Vagina (tissue), 2 donors: Measurements from ENCODE around the gene RILPL1. TPM values are rescaled to one million over a fixed set of nuclear protein-coding genes. Genes with fewer than 3 reads are reported as not detected.
"Not testable (repeated sequence)": the region's sequence is repeated elsewhere in the genome, so short reads cannot be mapped to it uniquely, and the experiment has no call there.

ENCODE experiments used
- DNase-seq, 2 donors: peaks; one replicate each; pipeline ENCODE4 v3.0.0-alpha.2; 2017; ENCODE audit errors: extremely low spot score in 2 of 2
- H3K27ac ChIP-seq: fragments of 200-600 bp; sonication (generic); one replicate; pipeline ENCODE4 v1.5.1; 2019
- H3K27me3 ChIP-seq: fragments of 200-600 bp; sonication (generic); one replicate; pipeline ENCODE4 v1.5.1; 2019
- H3K36me3 ChIP-seq, 2 donors: fragments of 200-600 bp; sonication (generic); one replicate each; pipeline ENCODE4 v1.5.1; 2017 to 2019
- H3K4me1 ChIP-seq: fragments of 200-600 bp; sonication (generic); one replicate; pipeline ENCODE4 v1.5.1; 2019
- H3K4me3 ChIP-seq, 2 donors: fragments of 200-600 bp; sonication (generic); 1 replicate in 1 of 2; 2 replicates in 1 of 2; pipeline ENCODE4 v1.5.1; 2016 to 2019
- H3K9me3 ChIP-seq: fragments of 200-600 bp; sonication (generic); one replicate; pipeline ENCODE4 v1.5.1; 2019
- CTCF ChIP-seq, 3 experiments: fragments of 450-650 bp in 2 of 3; fragments of 200-600 bp in 1 of 3; sonication (generic) in 1 of 3; IDR thresholded peaks; one replicate each; pipeline ENCODE4 v1.5.1; 2017 to 2019; ENCODE audit warnings: antibody characterized with exemption in 3 of 3, mild to moderate bottlenecking in 2 of 3, moderate library complexity in 2 of 3
- POLR2A ChIP-seq, 2 donors: fragments of 450-650 bp; IDR thresholded peaks; one replicate each; pipeline ENCODE4 v1.6.1; 2017; ENCODE audit warnings: antibody characterized with exemption in 2 of 2, mild to moderate bottlenecking in 2 of 2, moderate library complexity in 2 of 2
- POLR2AphosphoS5 ChIP-seq, 2 donors: sonication (generic); formaldehyde crosslinking; IDR thresholded peaks; one replicate each; pipeline ENCODE4 v1.9.0; 2017; ENCODE audit warnings: antibody characterized with exemption in 2 of 2, mild to moderate bottlenecking in 2 of 2, low read depth in 1 of 2; ENCODE audit not compliant: insufficient read depth in 1 of 2
- intact Hi-C: fragments of 100-400 bp; cut with DNase I; formaldehyde crosslinking; loops from one replicate; pipeline ENCODE4 v1.15.1; 2023
- total RNA-seq: library from RNA; depleted of rRNA; stranded (reverse); fragments of >200 nt; gene quantifications from one replicate; pipeline ENCODE4 v1.2.3, GENCODE V29; 2016

The RILPL1 gene
- total RNA-seq, 1 donor from 2014 or later, result 29.7 TPM

GRCh38 chr12:123441523-123442164 is 91.9 kb downstream of the RILPL1 start:
- H3K27ac ChIP-seq, result no peak overlapping the region
- no peaks in the 10 kb centered on the region for H3K9me3 ChIP-seq
- no peak for DNase-seq
- no peaks in the 10 kb centered on the region for H3K27me3 ChIP-seq
- H3K36me3 ChIP-seq, result no peaks in the 10 kb centered on the region
- intact Hi-C loops, result no loop called here
- H3K4me1 ChIP-seq, result peaks cover 17% of the 10 kb centered on the region
- TF ChIP-seq CTCF (IDR thresholded peaks at IDR 0.05) (no peak), POLR2A (IDR thresholded peaks at IDR 0.05) (no peak), POLR2AphosphoS5 (IDR thresholded peaks at IDR 0.05; ENCODE audit: insufficient read depth in 1 of 2, low read depth in 1 of 2) (no peak)
- no peak overlapping the region for H3K4me3 ChIP-seq

- Histone ChIP-seq H3K4me3 (peak within 1 kb of the TSS; percentile 61 to 90), H3K27me3 (no peaks in the 10 kb centered on the region), H3K4me1 (peaks cover 42% of the 10 kb centered on the region), H3K9me3 (no peaks in the 10 kb centered on the region), H3K36me3 (no peaks in the 10 kb centered on the region), H3K27ac (peak within 1 kb of the TSS; percentile 81)
- DNase-seq, result peak in 1 of 2 donors; percentile 93
- intact Hi-C loops, result no loop called here
- TF ChIP-seq POLR2AphosphoS5 (IDR thresholded peaks at IDR 0.05; ENCODE audit: insufficient read depth in 1 of 2, low read depth in 1 of 2) (peak; percentile 56 to 96), POLR2A (IDR thresholded peaks at IDR 0.05) (peak in 1 of 2 donors; percentile 61), CTCF (IDR thresholded peaks at IDR 0.05) (peak in 1 of 3 experiments; percentile 7)
Observed at GRCh38 chr12:123436017-123436964, 97.2 kb downstream of the RILPL1 start, which contains the start of gene RILPL2. Gene RILPL2 (minus strand): TSS chr12:123436684. CDS start chr12:123436420, 264 bp downstream.

GRCh38 chr12:123435636-123436016 is 97.9 kb downstream of the RILPL1 start:
- intact Hi-C loops, result loop anchor here (2.0 kb wide), 1 partner anchor 23 kb away; the partner anchor contains the start of gene SNRNP35
- peak overlapping the region; percentile 61 to 90 for H3K4me3 ChIP-seq
- H3K27me3 ChIP-seq, result no peaks in the 10 kb centered on the region
- DNase-seq, result no peak
- peaks cover 42% of the 10 kb centered on the region for H3K4me1 ChIP-seq
- peaks cover 0 to 2% of the 10 kb centered on the region in 2 donors for H3K36me3 ChIP-seq
- peak overlapping the region; percentile 81 for H3K27ac ChIP-seq
- no peak for TF ChIP-seq POLR2AphosphoS5 (IDR thresholded peaks at IDR 0.05; ENCODE audit: insufficient read depth in 1 of 2, low read depth in 1 of 2)
- TF ChIP-seq POLR2A (IDR thresholded peaks at IDR 0.05), result no peak
- TF ChIP-seq CTCF (IDR thresholded peaks at IDR 0.05), result no peak
- H3K9me3 ChIP-seq, result no peaks in the 10 kb centered on the region

GRCh38 chr12:123433615-123434014 is 99.9 kb downstream of the RILPL1 start:
- DNase-seq, result no peak
- TF ChIP-seq POLR2AphosphoS5 (IDR thresholded peaks at IDR 0.05; ENCODE audit: insufficient read depth in 1 of 2, low read depth in 1 of 2), result no peak
- TF ChIP-seq POLR2A (IDR thresholded peaks at IDR 0.05), result no peak
- no peak for TF ChIP-seq CTCF (IDR thresholded peaks at IDR 0.05)
- peak overlapping the region; percentile 35 for H3K27ac ChIP-seq
- H3K9me3 ChIP-seq, result no peaks in the 10 kb centered on the region
- peaks cover 42% of the 10 kb centered on the region for H3K4me1 ChIP-seq
- H3K4me3 ChIP-seq, result peak overlapping the region; percentile 61 to 90
- peaks cover 0 to 11% of the 10 kb centered on the region in 2 donors for H3K36me3 ChIP-seq
- no peaks in the 10 kb centered on the region for H3K27me3 ChIP-seq
- intact Hi-C loops, result loop anchor here (2.0 kb wide), 1 partner anchor 25 kb away; the partner anchor contains the start of gene SNRNP35

GRCh38 chr12:123431951-123432817 is 101.3 kb downstream of the RILPL1 start:
- H3K9me3 ChIP-seq, intact Hi-C loops, DNase-seq, H3K27me3 ChIP-seq: not testable (repeated sequence)
- Histone ChIP-seq H3K36me3 (peaks cover 0 to 22% of the 10 kb centered on the region in 2 donors), H3K4me3 (peak overlapping the region; percentile 61 to 90), H3K4me1 (peaks cover 42% of the 10 kb centered on the region), H3K27ac (peak overlapping the region; percentile 35)

- intact Hi-C loops, DNase-seq, H3K27me3 ChIP-seq, H3K9me3 ChIP-seq, H3K27ac ChIP-seq, H3K4me3 ChIP-seq: not testable (repeated sequence)
- Histone ChIP-seq H3K36me3 (peaks cover 0 to 22% of the 10 kb centered on the region in 2 donors), H3K4me1 (peaks cover 23% of the 10 kb centered on the region)
Observed at GRCh38 chr12:123429101-123429500, 104.4 kb downstream of the RILPL1 start.
